HCT116 (cell line): ENCODE measurements around the gene NTSR1.

Experiments
- CTCF ChIP-seq, 3 experiments: fragments of 200-600 bp in 1 of 3; sonication (generic) in 1 of 3; IDR thresholded peaks in 2 of 3; conservative IDR thresholded peaks in 1 of 3; 2 replicates each; pipeline ENCODE4 v1.5.1; 2012 to 2017; ENCODE audit warnings: low read depth in 2 of 3, low read length in 2 of 3, antibody characterized with exemption in 1 of 3, borderline replicate concordance in 1 of 3, control low read depth in 1 of 3, mild to moderate bottlenecking in 1 of 3, mixed read lengths in 1 of 3, mixed run types in 1 of 3, moderate library complexity in 1 of 3; ENCODE audit not compliant: insufficient read depth in 1 of 3
- EZH2 ChIP-seq: fragments of 200-600 bp; sonication (generic); IDR thresholded peaks from 2 replicates; pipeline ENCODE4 v1.6.1; 2017; ENCODE audit warnings: antibody characterized with exemption, mixed run types
- EZH2phosphoT487 ChIP-seq: fragments of 200-600 bp; IDR thresholded peaks from 2 replicates; pipeline ENCODE4 v1.6.1; 2018; ENCODE audit warnings: antibody characterized with exemption, borderline replicate concordance
- POLR2A ChIP-seq: IDR thresholded peaks from 2 replicates; pipeline ENCODE4 v1.7.0; 2011; ENCODE audit warnings: borderline replicate concordance; ENCODE audit not compliant: insufficient read depth, insufficient read length; ENCODE audit errors: extremely low read depth
- POLR2AphosphoS5 ChIP-seq: IDR thresholded peaks from 2 replicates; pipeline ENCODE4 v1.6.1; 2011; ENCODE audit warnings: mild to moderate bottlenecking, low read depth, low read length, moderate library complexity
- RAD21 ChIP-seq: IDR thresholded peaks from 2 replicates; pipeline ENCODE4 v1.6.1; 2012; ENCODE audit warnings: low read depth, mild to moderate bottlenecking
- SP1 ChIP-seq: IDR thresholded peaks from 2 replicates; pipeline ENCODE4 v1.6.1; 2012; ENCODE audit warnings: low read depth
- YY1 ChIP-seq: IDR thresholded peaks from 2 replicates; pipeline ENCODE4 v1.6.1; 2011; ENCODE audit warnings: low read length, low read depth, moderate library complexity, mild to moderate bottlenecking; ENCODE audit not compliant: insufficient replicate concordance; ENCODE audit errors: extremely low read depth

GRCh38 chr20:62770916-62771315 is 62.3 kb downstream of the NTSR1 start:
- TF ChIP-seq POLR2A (no peak), EZH2phosphoT487 (no peak), CTCF (IDR thresholded peaks at IDR 0.05 in 2 of 3, conservative IDR thresholded peaks at IDR 0.05 in 1 of 3; ENCODE audit: borderline replicate concordance in 1 of 3, insufficient read depth in 1 of 3, low read depth in 2 of 3, low read length in 2 of 3) (no peak), RAD21 (no peak), POLR2AphosphoS5 (no peak), SP1 (no peak), EZH2 (no peak), YY1 (no peak)
